Measurements from ENCODE around the gene EDIL3.
"Not testable (repeated sequence)": the region's sequence is repeated elsewhere in the genome, so short reads cannot be mapped to it uniquely, and the experiment has no call there.

The EDIL3 gene

GRCh38 chr5:84045964-84046363 lies 338.7 kb downstream of the EDIL3 start:
- DNase-seq: no peak

- DNase-seq: no peak
Measured at GRCh38 chr5:84036842-84037241, 347.8 kb downstream of the EDIL3 start.

GRCh38 chr5:84032324-84032723 lies 352.4 kb downstream of the EDIL3 start:
- DNase-seq: no peak

- DNase-seq: no peak
Measured at GRCh38 chr5:84028093-84028492, 356.6 kb downstream of the EDIL3 start.

- DNase-seq: not testable (repeated sequence)
Measured at GRCh38 chr5:84018521-84018920, 366.2 kb downstream of the EDIL3 start.

- DNase-seq: no peak
Measured at GRCh38 chr5:84017523-84018172, 367.0 kb downstream of the EDIL3 start.

GRCh38 chr5:84016085-84016484 lies 368.6 kb downstream of the EDIL3 start:
- DNase-seq: no peak

GRCh38 chr5:84014966-84015365 lies 369.7 kb downstream of the EDIL3 start:
- no peak for DNase-seq

GRCh38 chr5:83993803-83994202 lies 390.9 kb downstream of the EDIL3 start:
- DNase-seq: no peak

GRCh38 chr5:83991566-83992224 lies 393.0 kb downstream of the EDIL3 start:
- DNase-seq: no peak

- no peak for DNase-seq
Measured at GRCh38 chr5:83988293-83988685, 396.4 kb downstream of the EDIL3 start.

GRCh38 chr5:83987513-83988292 lies 397.0 kb downstream of the EDIL3 start:
- DNase-seq: no peak

- DNase-seq: no peak
Measured at GRCh38 chr5:83983852-83984251, 400.8 kb downstream of the EDIL3 start.

- no peak for DNase-seq
Measured at GRCh38 chr5:83973925-83974815, 410.5 kb downstream of the EDIL3 start.

GRCh38 chr5:83972909-83973308 lies 411.8 kb downstream of the EDIL3 start:
- DNase-seq: no peak

- no peak for DNase-seq
Measured at GRCh38 chr5:83972236-83972635, 412.4 kb downstream of the EDIL3 start.

- DNase-seq: no peak
Measured at GRCh38 chr5:83967417-83967816, 417.3 kb downstream of the EDIL3 start.

GRCh38 chr5:83965441-83965840 lies 419.2 kb downstream of the EDIL3 start:
- DNase-seq: no peak

- no peak for DNase-seq
Measured at GRCh38 chr5:83964271-83964670, 420.4 kb downstream of the EDIL3 start.

GRCh38 chr5:83957188-83957587 lies 427.5 kb downstream of the EDIL3 start:
- no peak for DNase-seq

GRCh38 chr5:83956386-83956785 lies 428.3 kb downstream of the EDIL3 start:
- DNase-seq: no peak

- DNase-seq: no peak
Measured at GRCh38 chr5:83955916-83956315, 428.8 kb downstream of the EDIL3 start.

- no peak for DNase-seq
Measured at GRCh38 chr5:83947763-83948162, 436.9 kb downstream of the EDIL3 start.

Data from inflammatory macrophage (primary cell).